ENCODE data around the gene ZBBX.

ZBBX gene

DNA sequence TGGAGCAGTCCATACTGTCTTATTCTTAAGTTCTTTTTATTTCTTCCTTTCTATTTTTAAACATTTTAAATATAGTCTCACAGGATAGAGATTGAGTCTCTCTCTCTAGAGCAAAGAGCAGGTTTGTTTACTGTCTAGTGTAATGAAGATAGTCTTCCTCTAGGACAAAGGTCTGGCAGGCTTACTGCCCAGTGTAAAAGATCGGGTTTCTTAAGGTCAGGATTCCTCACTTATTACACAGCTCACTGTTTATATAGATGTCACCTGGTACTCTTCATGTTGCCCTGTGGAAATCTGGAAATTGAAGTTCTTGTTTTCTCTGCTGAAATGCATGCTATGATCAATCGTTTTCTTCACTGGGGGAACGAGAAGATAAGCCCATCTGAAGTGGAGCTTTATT is 76.0 kb downstream of the ZBBX start:
- DNase-seq = no peak

DNA sequence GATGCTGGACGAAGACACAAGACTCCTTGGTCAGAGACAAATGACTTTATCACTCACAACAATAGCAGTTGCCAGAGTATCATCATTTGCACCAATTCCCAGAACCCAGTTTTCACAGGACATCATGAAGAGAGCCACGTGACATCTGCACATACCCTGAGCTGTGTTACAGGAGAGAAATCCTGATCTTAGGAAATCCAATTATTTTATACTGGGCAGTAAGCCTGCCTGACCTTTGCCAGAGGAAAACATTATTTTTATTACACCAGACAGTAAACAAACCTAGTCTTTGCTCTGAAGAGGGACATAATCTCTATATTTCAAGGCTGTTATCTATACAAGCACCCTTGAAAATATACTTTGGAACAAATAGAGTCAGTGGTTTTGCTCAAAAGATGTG is 77.4 kb downstream of the ZBBX start:
- DNase-seq = no peak

DNA sequence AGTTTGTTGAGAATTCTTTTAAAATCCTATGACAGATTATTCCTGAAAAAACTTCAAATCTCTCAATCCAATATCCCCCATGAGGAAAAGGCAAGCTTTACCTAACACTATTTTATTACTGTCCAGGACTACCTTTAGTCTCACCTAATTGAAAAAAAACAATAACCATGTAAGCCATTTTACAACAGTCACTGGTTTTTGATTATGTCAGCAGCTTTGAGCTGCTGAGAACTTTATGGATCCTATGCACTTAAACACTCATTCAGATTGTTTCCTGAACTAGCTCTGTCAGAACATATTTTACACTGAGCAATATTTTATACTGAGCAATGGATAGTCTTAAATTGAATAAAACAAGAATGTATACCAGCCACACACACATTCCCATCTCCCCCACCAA is 79.9 kb downstream of the ZBBX start:
- no peak for DNase-seq

DNA sequence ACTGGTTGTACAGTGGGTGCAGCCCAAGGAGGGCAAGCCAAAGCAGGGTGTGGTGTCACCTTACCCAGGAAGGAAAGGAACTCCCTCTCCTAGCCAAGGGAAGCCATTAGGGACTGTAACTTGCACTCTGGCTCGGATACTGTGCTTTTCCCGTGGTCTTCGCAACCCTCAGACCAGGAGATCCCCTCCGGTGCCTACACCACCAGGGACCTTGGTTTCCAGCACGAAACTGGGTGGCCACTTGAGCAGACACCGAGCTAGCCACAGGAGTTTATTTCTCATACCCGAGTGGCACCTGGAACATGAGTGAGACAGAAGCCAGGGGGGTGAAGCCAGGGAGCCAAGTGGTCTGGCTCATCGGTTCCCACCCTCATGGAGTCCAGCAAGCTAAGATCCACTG is 90.7 kb downstream of the ZBBX start:
- DNase-seq = no peak

DNA sequence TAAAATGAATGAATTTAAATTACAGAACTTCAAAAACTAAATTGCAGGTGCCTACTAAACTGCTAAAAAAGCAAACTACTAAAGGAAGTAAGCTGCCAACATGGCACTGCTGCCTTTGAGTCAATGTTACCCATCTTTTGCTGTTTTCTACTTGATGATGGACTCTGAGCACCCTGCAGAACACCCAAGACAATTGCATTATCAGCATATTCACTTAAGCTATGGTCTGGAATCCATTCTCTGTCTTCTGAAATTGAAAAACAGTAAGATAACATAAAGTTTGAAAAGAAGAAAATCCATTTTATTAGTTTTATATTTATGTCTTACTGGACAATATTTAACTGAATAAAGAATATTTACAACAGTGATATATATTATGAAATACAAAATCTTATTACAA is 91.4 kb downstream of the ZBBX start:
- DNase-seq = no peak

DNA sequence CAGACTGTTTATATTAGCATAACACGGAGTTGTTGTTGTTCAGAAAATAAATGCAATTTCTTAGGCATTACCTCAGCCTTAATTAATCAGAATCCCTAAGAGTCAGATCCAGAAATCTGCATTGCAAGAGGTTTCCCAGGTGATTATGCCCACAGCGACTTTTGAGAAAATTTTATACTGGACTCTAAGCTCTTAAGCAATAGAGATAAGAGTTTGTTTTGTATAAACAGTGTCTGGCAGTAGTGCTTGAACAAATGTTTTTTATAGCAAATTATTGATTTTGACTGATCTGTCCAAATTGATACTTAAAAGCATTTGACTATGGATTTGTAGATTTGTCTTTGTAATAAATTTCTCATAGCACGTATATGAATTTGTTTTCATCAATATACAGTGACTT is 92.8 kb downstream of the ZBBX start:
- DNase-seq = no peak

DNA sequence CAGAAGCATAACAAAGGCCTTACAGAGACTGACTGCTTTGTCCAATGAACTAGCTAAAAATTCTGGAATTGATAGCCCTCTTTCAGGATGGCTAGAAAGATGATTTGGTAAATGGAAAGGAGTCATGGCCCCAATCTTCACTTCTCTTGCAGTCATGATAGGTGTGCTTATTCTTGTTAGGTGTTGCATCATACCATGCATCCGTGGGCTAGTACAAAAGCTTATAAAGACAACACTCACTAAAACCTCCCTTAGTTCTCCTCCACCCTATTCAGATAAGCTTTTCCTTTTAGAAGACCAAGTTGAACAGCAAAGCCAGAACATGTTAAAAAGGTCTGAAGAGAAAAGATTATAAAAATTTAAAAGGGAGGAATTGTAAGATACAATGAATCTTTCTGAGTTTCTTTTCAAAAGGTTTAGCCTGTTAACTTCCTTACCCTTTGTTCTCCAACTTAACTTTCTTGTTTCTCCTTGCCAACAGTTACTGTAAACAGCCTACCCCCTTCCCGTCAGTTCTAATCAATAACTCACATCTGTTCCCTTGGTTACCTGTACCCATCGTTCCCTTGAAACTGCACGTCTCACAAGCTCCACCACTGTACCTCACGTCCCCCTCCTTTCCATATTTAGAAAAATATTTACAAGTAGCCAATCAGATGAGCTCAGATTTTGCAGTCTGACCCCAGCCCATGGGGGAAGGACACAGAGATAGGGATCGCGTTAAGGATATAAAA is 105.8 kb downstream of the ZBBX start:
- no peak for DNase-seq

DNA sequence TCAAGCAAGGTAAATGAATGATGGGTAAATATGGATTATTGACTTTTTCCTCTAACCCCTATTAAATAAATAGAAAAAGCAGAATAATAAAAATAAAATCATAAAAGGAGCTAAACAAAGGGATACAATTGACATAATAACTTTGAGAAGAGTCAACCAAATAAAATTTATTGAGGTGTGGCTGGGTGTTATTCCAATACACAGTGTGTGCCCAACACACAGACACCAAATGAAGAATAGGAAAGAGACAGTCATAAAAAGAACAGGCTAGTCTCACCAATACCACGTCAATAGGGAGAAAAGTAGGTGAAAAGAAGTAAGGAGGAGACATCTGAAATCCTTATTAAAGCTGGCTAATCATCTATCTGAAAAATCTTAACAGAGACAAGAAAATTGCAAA is 127.1 kb downstream of the ZBBX start:
- no peak for DNase-seq

DNA sequence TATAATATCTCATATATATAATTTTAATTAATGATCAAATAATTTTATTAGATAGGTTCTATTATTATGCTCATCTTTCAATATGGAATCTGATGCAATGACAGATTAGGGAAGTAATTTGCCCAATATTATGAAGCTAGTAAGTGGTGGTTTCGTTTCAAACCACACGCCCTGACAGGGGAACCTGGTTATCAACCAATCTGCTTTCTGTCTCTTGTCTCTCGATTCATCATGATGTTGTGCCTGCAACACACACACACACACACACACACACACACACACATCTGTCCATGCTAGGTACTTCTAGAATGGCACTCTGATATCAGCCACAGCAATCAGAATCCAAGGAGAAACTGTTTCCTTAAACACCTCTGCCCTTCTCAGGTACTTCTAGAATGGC is 128.4 kb downstream of the ZBBX start:
- DNase-seq = no peak

DNA sequence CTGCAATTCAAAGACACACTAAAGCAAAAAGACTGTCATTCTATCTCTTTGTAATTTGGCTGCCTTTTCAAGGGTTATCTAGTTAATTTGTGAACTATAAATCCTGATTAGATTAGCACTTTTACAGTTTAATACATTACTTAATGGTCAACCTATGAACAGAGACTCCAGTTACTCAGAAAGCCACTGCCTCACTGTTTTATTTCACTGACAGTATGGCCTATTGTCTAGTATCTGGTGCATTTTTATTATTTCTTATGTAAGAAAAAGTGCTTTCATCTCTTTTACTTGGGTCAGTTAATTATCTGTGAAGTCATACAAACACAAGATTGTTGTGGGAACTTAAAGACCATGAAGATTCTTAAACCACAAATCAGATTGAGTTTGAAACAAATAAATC is 133.8 kb downstream of the ZBBX start:
- no peak for DNase-seq

DNA sequence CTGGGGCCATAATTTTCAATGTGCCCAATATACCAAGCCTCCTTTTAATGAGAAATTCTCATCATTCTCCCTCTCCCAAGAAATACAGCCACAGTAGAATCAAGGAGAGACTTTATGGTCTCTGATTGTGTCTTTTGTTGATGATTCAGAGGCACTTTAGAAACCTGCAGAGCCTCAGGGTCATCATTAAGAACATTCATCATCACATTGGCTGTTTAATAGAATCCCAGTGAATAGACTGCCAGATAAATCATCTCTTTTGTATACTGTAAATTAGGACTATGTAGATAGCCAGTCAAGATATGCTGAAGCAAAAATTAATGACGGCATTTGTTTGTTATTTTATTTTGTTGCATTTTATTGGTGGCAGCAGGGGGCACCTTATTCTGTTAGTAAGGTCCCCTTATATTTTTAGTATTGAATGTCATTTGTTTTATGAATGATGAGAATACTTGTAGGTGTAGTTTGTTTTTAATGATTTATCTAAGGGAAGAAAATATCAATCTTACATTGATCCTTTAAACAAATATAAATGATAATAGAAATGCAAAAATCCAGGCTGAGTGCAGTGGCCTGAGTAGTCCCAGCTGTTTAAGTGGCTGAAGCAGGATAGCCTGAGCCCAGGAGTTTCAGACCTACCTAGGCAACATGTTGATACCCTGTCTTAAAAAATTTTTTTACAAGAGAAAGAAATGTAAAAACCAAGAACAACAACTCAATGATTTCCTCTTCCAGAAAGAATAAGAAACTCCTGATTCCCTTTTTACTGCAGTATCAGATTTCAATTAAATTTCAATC is 138.8 kb downstream of the ZBBX start:
- DNase-seq = no peak

DNA sequence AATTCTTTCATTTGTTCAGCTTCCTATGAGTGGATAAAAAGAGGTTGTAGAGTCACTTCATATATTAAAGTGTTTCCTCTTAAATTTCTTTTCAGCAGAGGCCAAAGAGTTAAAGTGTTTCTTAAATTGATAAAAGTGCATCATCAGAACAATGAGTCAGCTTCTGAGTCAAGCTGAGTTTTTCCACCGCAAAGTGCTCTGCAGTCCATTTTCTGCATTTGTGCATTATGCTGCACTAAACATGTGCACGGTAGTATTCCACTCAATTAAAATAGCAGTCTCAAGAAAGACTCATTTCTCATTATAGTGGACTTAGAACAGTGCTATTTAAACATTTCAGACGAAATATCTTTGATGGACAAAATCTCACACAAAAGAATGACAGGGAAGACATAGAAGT is 152.0 kb downstream of the ZBBX start:
- DNase-seq = no peak

DNA sequence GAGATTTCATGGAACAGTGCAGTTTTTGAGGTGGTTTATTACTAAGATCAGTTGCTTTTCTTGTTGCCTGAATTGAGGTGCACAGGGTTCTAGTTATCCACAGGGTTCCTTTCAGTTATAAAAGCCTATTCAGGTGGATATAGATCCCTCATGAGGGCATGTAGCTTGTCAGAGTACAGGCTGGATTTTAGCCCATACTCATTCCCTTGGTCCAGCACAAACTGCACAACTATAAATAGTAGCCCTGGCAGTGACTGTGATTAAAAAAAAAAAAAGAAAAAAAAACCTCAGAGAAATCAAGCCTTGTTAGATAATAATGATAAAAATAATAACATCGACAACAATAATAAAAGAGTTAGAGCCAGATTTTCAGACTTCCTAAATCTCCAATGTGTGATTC is 154.3 kb downstream of the ZBBX start:
- no peak for DNase-seq

DNA sequence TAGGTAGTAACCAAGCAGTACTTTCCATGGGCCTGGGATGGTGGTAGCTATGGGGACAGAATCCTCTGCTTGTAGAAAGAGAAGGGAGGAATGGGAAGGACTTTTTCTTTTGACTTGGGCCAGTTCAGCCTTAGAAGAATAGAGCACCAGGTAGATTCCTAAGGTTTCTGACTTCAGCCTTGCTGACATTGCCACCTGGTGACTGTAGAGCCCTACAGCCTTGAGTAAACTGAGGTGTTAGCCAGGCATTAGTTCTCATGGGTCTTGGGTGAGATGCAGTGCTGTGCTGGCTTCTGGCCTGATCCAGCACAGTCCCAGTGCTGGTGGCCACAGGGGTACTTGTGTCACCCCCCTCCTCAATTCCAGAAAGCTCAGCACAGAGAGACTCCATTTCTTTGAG is 171.1 kb downstream of the ZBBX start:
- no peak for DNase-seq

DNA sequence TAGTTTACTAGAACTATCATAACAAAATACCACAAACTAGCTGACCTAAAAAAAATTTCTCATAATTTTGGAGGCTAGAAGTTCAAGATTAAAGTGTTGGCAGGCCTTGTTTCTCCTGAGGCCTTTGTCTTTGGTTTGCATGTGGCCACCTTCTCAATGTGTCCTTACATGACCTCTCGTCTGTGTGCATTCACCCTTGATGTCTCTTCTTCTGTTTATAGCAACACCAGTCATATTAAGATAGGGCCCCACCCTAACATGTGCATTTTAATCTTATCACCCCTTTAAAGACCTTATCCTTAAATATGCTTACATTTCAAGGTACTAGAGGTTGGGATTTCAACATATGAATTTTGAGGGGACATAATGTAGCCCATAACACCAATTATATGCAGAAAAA is 177.0 kb downstream of the ZBBX start:
- DNase-seq = no peak

DNA sequence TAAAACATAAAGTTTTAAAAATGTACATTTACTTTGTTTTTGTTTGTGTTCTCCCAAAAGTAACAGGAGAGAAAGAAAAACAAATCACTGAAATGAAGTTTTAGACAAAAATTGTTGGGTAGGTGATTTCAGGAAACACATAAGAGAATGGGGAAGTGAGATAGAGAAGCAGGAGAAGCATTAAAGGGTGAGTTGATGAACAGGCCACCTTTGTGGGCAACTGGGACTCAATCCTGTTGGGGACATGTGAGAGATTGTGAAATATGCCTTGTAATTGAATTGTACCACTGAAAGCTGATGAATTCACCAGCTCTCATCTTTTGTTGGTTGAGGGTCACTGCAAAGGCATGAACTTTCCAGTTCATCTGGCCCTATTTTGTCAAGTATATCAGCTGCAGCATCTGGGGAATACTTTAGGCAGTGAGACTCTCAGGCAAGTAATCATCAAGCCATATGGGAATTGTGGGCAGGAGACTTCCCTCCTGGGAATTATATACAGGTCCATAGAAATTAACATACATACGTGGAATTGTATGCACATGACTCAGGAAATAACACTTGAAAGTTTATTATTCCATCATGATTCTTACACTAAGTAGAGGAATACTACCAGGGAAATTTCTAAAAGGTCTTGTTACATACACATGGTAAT is 181.0 kb downstream of the ZBBX start:
- DNase-seq = no peak

Measured in stimulated activated naive CD4-positive, alpha-beta T cell treated with Interleukin-2 at 50 U/mL for 16 hours (primary cell).